ENCODE data around the gene PNPT1.
"Not testable (repeated sequence)": the region's sequence is repeated elsewhere in the genome, so short reads cannot be mapped to it uniquely, and the experiment has no call there.

PNPT1 gene

DNA sequence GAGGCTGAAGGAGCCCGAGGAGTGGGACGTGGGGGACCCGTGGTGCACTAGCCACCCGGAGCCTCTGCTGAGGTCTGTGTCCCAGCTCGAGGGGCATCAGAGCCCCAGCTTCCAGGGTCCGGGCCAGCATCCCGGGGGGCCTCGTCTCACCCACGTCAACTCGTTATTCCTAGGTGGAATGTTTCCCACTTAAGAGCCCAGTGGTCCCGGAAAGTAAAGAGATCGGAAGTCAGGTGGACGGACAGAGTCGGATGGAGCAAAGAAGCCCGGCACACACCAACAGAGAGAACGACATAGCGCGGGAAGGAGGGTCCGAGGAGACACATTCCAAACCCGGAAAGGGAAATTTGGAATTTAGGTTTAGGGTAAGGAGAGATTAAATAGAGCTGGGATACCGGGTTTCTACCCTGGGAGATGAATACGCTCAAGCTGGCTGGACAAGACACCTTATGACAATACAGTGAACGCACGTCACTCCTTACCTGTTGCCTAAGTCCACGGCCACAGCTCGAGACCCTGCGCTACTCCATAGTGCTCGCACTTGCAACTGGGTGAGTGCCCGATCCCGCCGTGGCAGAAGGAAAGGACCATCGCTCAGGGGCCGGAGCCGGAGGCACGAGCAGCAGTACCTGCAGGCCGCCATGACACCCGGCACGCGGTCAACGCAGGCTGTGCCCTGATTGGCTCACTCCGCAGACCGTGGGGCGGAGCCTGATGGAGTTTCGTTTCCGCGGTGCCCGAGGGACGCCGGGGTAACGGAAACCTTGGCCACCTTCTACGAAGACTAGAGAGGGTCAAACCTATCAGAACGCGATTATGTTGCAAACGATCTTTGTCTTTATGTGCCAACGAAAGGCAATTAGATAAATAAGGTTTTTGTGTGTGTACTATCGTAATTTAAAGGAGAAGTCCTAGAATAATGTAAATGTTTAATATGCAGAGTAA is at the start of gene PNPT1:
Gene PNPT1, minus strand, starts transcription at position 664 of the 945 bp plus-strand sequence. Its CDS starts 21 bp downstream, at position 643.
- peak; percentile 94 for DNase-seq

GRCh38 chr2:55742996-55743395 is 49.4 kb upstream of the PNPT1 start:
- DNase-seq, result no peak

DNA sequence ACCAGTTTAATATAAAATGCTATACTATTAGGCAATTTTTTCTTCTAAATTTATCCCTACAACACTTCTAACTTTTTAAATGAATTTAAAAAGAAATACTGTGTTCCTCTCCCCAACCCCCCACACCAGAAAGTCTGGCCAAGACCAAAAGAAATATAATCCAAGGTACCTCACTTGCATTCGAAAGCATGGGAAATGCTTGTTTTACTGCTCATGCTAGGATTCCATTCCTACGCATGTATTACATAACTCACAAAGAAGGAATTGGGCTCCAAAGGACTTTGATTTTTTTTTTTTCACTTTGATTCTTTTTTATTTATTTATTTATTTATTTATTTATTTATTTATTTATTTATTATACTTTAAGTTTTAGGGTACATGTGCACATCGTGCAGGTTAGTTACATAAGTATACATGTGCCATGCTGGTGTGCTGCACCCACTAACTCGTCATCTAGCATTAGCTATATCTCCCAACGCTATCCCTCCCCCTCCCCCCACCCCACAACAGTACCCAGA is 42.4 kb upstream of the PNPT1 start:
- not testable (repeated sequence) for DNase-seq

DNA sequence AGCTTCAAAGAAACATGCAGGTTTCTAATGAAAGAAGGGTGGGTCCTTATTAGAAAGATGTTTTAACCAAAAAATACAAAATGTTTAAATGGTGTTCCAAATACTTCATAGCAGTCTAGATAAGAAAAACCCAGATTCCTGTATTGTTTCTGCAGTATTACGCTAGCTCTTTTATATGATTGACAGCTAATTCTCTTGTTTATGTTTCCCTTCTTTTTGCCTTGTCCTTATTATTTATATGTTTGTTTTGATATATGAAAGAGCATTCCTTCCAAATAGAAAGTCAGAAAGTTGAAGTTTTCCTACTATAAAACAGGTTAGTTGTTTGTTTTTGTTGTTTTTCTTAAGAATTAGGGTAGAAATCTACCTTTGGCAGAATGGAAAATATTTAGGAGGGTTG is 41.1 kb upstream of the PNPT1 start:
- no peak for DNase-seq

DNA sequence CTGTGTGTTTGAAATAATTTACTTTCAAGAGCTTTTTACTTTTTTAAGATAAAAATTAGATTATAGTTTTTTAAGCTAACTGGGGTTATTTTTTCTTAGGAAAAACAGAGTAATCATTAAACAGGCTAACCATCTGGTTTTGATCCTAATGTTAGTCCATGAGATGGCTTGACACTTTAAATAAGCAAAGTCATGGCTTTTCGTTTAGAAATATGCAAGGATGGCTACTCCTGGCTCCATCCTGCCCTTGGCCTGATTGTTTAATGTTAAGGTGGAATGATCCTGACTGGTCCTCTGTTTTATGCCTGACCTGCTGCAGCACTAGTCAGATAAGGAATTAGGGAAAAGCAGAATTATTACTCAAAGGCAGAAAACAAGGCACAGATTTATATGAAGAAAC is 39.7 kb upstream of the PNPT1 start:
- no peak for DNase-seq

DNA sequence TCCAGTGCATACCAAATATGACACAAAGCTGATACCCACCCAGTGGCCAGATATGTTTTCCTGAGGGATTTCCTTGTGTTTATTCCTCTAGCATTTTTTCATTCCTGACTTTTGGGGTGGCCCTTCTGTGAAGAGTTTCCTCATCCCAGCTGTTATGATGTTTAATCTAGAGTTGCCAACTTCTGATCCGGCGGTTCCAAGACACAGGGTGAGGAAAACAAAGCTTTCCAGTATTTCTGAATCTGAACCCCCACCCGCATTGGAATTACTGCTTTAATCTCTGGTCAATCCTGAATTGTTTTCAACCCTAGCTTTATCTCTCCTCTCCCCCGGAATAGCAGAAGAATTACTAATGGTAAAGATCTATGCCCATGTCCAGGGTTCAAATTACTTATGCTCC is 39.2 kb upstream of the PNPT1 start:
- DNase-seq, result no peak

DNA sequence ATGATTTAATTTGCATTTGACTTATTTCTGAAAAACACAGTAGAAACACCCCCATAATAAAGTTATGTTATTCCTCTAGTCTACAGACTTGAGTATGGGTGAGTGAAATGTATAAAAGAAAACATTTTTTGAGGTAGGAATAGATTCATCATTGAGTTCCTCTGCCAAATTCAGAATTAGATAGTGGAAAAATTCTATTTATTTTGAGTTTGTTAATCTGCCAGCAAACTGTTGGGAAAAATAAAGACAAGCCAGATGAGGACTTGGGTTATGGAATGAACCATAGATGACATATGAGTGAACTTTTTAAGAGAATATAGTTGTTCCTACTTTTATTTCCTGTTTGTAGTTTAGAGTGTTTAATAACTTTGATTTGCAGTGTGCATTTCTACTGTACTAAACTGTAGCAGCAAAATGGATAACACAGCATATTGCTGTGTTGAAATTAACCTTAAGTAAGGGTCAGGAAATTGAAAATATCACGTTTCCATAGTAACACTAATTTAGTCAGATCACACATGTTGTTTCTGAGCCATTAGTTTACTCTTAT is 35.6 kb upstream of the PNPT1 start:
- no peak for DNase-seq

DNA sequence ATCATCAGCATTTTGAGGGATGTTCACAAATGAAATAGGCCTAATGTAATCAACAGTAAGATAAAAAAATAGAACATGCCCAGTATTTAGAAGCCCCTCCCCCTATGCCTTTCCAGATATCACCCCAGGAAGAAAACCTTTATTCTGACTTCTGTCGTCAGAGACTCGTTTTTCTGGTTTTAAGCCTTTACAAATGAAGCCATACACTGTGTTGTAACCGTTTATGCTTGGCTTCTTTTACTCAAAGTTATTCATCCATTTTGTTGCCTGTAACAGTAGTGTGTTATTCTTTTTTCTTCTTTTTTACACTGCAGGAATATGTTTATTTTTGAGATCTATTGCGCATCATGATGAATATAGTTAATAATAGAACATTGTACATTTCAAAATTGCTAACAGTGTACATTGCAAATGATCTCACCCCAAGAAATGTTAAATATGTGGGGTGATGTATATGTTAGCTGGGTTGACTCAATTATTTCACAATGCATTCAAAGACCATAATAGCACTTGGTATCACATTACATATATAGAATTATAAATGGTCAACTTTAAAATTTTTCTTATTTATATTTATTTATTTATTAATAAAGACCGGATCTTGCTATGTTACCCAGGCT is 28.1 kb upstream of the PNPT1 start:
- DNase-seq, result no peak

DNA sequence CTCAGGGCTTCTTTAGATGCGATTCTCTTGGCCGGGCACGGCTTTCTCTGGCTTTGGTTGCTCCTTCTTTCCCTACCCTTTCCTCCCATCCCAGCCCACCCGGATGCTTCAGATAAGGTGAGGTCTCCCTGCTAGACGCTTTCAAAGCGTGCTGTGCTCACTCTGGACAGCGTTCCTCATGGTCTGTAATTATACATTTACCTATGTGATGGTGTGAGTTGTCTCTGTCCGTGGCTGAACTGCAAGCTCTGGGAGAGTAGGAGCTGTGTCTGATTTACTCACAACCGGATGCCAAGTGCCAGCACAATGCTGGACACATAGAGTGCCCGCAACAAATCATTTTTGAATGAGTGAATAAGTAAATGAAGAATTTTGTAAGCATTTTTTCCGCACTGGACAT is 26.8 kb upstream of the PNPT1 start:
- DNase-seq, result no peak

DNA sequence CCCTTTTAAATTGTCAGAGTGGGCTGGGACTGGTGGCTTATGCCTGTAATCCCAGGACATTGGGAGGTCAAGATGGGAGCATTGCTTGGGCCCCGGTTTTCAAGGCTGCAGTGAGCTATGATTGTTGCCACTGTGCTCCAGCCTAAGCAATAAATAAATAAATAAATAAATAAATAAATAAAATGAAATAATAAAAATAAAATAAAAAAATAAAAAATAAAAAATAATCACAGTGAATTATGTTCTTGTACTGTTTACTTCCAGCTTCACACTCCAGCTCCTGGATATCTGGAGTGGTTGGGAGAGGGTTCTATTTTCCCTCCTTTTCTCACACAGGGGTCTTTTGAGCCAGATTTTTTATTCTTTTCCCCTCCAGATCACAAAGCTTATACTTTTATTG is 26.2 kb upstream of the PNPT1 start:
- DNase-seq, result no peak

GRCh38 chr2:55718165-55719008 is 24.7 kb upstream of the PNPT1 start:
- peak; percentile 56 for DNase-seq

- DNase-seq, result no peak
Measured at GRCh38 chr2:55715626-55716025, 22.0 kb upstream of the PNPT1 start.

DNA sequence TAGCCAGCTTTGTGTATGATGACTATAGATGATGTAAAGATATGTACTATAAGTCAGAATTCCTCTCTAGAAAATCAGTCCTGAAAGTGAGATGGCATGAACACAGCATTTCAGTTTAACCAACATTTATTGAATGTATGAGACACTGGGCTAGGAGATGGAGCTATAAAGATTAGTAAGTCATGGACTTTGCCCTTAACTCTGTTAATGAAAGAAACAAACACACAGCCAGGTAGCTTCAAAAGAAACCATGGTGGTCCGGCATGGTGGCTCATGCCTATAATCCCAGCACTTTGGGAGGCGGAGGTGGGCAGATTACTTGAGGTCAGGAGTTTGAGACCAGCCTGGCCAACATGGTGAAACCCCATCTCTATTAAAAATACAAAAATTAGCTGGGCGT is 21.5 kb upstream of the PNPT1 start:
- not testable (repeated sequence) for DNase-seq

GRCh38 chr2:55712477-55713060 is 18.9 kb upstream of the PNPT1 start:
- no peak for DNase-seq

- no peak for DNase-seq
Measured at GRCh38 chr2:55710025-55710424, 16.4 kb upstream of the PNPT1 start.

DNA sequence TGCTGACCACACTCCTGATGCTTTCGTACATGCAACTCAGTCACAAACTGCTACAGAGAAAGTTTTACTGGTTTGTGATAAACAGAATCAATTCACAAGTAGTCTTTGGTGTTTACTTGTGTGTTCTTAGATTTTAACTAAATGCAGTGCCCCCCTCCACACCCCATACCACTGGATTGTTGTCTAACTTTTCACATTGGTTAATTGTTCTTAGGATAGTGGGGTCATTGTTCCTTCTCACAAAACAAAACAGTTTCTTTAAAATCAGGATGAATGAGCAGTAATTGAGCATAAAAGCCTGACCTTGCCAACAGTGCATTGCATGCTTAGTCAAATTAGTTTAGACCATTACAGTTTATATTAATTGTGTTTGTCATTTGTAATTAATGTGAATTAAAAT is 14.1 kb upstream of the PNPT1 start:
- no peak for DNase-seq

- DNase-seq, result not testable (repeated sequence)
Measured at GRCh38 chr2:55706258-55706657, 12.6 kb upstream of the PNPT1 start.

- DNase-seq, result no peak
Measured at GRCh38 chr2:55705027-55705653, 11.5 kb upstream of the PNPT1 start.

DNA sequence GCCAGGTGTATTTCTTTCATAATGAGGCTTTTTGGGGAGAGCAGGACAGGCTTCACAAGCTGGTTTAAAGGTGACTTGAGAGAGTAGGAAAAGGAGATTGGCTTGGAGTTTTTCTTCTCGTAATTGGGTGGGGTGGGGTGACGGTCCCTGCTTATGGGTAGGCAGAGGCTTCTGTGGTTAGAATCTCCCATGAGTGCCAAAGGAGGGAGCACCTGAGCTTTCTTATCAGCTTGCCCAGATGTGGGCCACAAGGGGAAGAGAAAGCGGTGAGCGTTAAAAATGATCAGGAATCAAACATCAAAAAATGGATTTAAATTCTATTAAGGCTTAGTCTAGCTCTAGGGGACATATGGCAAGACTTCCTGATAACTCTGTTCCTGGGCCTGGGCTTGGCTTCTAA is 9.7 kb upstream of the PNPT1 start:
- no peak for DNase-seq

DNA sequence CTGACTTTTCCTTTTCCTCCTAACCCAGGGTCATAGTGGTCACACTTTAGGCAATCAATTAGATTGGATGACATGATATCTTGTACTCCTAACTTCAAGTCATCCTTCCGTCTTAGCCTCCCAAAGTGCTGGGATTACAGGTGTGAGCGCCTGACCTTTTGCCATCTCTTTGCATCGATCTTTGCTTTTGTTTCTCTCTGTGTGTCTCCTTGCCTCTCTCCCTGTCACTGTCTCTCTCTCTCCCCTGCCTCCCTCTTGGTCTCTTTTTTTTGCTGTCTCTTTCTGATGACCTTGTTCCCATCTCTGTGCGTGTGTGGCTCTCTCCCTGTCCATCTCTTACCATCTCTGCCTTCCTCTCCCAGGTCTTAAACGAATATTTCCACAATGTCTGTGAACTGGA is 904 bp downstream of the PNPT1 start:
- DNase-seq, result not testable (repeated sequence)

GRCh38 chr2:55672630-55673029 is 21.0 kb downstream of the PNPT1 start:
- no peak for DNase-seq

DNA sequence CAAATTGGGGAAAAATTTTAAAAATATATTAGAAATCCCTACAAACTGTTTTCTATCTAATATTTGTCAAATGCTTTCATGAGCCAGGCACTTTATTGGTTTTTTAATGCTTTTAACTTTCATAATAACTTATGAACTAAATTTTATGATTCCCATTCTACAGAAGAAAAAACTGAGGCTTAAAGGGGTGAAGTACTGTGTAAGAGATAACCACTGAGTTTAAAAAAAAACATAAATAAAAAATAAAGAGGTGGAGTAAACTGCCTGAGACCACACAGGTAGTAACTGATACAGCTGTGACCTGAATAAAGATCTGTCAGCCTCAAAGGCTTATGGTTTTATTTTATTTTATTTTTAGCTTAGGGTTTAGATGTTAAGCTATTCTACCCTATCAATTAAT is 24.7 kb downstream of the PNPT1 start:
- no peak for DNase-seq

Data from activated CD8-positive, alpha-beta memory T cell treated with anti-CD3 and anti-CD28 coated beads, Interleukin-2, amount 50 U/mL, for 48 hours (primary cell).